H54 (cell line): Measurements from ENCODE around the gene FAM151B.
A peak's percentile ranks its signal among the peaks of the same experiment; 100 is the strongest.
"Not testable (repeated sequence)": the region's sequence is repeated elsewhere in the genome, so short reads cannot be mapped to it uniquely, and the experiment has no call there.

Experiments used
- DNase-seq: peaks from one replicate; pipeline ENCODE4 v3.0.0; 2011; ENCODE audit warnings: low spot score, mixed read lengths; ENCODE audit not compliant: insufficient read length
- FAIRE-seq: peaks from 3 replicates; lab custom pipeline; 2011; peaks lifted over from hg19 to GRCh38; lab: Jason Lieb, UNC
- POLR2A ChIP-seq: IDR thresholded peaks from 2 replicates; pipeline ENCODE4 v1.6.1; 2011; ENCODE audit warnings: low read depth, mild to moderate bottlenecking, low read length

The FAM151B gene

GRCh38 chr5:80482578-80482977 is 5.3 kb upstream of the FAM151B start:
- FAIRE-seq, result no peak
- no peak for TF ChIP-seq POLR2A
- no peak for DNase-seq

DNA sequence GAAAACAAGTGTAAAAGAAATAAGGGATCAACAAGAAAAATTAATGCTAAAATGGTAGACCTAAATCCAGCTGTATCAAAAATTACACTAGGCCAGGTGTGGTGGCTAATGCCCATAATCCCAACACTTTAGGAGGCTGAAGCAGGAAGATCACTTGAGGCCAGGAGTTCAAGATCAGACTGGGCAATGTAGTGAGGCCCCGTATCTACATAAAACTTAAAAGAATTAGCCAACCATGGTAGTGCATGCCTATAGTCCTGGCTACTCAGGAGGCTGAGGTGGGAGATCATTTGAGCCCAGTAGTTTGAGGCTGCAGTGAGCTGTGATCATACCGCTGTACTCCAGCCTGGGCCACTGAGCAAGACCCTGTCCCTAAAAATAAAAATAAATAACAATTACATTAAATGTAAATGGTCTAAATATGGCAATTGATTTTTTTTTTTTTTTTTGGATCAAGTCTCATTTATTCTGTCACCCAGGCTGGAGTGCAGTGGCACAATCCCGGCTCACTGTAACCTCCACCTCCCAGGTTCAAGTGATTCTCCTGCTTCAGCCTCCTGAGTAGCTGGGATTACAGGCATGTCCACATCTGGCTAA is 4.2 kb upstream of the FAM151B start:
- TF ChIP-seq POLR2A, result no peak
- no peak for FAIRE-seq

GRCh38 chr5:80487444-80487828 is 464 bp upstream of the FAM151B start:
- no peak for DNase-seq
- TF ChIP-seq POLR2A, result no peak
- no peak for FAIRE-seq

More for the DNA sequence above, 4.2 kb upstream of the FAM151B start:
- DNase-seq, result no peak

- TF ChIP-seq POLR2A, result no peak
- DNase-seq (no peak), FAIRE-seq (no peak)
Observed at GRCh38 chr5:80491296-80491695, 3.4 kb downstream of the FAM151B start.

- FAIRE-seq, result no peak
- TF ChIP-seq POLR2A, result no peak
- no peak for DNase-seq
Observed at GRCh38 chr5:80492741-80493140, 4.8 kb downstream of the FAM151B start.

- not testable (repeated sequence) for DNase-seq, FAIRE-seq
Observed at GRCh38 chr5:80493443-80493842, 5.5 kb downstream of the FAM151B start.

DNA sequence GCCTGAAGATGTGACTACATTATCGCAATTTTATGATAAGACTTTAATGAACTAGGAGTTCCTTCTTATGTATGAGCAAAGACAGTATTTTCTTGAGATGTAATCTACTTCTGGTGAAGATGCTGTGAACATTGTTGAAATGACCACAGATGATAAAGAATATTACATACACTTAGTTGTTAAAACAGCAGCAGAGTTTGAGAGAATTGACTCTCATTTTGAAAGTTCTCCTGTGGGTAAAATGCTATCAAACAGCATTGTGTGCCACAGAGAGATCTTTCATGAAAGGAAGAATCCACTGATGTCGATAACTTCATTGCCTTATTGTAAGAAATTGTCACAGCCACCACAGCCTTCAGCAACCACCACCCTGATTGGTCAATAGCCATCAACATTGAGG is 8.0 kb downstream of the FAM151B start:
- TF ChIP-seq POLR2A, result no peak
- no peak for FAIRE-seq
- DNase-seq, result no peak

- FAIRE-seq (no peak), DNase-seq (no peak)
- no peak for TF ChIP-seq POLR2A
Observed at GRCh38 chr5:80502800-80503199, 14.9 kb downstream of the FAM151B start.

GRCh38 chr5:80503641-80504040 is 15.7 kb downstream of the FAM151B start:
- no peak for TF ChIP-seq POLR2A
- DNase-seq, result no peak
- no peak for FAIRE-seq

GRCh38 chr5:80504833-80505232 is 16.9 kb downstream of the FAM151B start:
- no peak for DNase-seq
- TF ChIP-seq POLR2A, result no peak
- FAIRE-seq, result no peak

- no peak for TF ChIP-seq POLR2A
- FAIRE-seq (no peak), DNase-seq (no peak)
Observed at GRCh38 chr5:80507663-80508062, 19.8 kb downstream of the FAM151B start.

DNA sequence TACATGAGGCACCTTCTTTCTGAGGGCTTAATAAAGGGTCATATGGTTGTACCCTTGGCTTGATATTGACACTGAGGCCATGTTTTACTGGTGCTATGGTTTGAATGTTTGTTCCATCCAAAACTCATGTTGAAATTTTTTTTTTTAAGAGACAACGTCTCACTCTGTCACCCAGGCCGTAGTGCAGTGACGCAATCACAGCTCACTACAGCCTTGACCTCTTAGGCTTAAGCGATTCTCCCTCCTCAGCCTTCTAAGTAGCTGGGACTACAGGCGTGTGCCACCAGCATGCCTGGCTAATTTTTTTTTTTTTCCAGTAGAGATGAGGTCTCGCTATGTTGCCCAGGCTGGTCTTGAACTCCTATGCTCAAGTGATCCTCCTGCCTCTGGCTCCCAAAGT is 20.9 kb downstream of the FAM151B start:
- FAIRE-seq (no peak), DNase-seq (no peak)
- TF ChIP-seq POLR2A, result no peak

DNA sequence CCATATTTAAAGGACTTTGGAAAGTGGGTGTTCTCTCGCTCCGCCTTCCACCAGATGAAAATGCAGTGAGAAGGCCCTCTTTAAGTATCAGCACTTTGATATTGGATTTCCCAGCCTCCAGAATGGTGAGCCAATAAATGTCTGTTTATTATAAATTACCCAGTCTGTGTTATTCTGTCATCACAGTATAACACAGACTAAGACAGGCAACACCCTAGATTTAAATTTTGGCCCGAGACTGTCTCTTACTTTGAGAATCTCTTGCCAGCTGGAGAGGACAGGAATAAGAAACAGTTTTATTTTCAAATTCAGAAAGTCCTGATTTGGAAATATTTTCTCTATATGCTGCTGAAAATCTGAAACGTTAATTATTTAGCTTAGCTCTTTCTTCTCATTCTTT is 21.5 kb downstream of the FAM151B start:
- DNase-seq (no peak), FAIRE-seq (no peak)

GRCh38 chr5:80516826-80517225 is 28.9 kb downstream of the FAM151B start:
- peak; percentile 97 for FAIRE-seq
- DNase-seq, result peak; percentile 37
- TF ChIP-seq POLR2A, result no peak

More for the DNA sequence above, 21.5 kb downstream of the FAM151B start:
- TF ChIP-seq POLR2A, result no peak

DNA sequence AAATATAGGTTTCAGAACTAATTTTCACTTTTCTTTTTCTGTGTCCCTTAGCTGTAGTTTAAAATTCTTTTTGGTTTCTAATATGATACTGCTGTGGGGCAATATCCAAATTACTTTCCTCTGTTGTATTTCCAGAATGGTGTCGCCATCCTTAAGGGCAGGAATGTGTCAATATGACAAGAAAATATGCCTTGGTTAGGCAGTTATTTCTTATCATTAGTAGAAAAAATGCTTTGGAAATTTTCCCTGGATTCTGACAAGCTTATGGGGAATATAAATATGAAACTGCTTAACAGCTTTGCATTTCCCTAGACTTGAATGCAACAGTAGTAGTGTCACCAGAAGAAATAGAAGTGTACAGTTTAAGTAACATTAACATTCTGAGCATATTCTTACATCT is 52.8 kb downstream of the FAM151B start:
- DNase-seq, result no peak
- no peak for FAIRE-seq
- no peak for TF ChIP-seq POLR2A
